Psoas muscle (tissue), 8 donors: Measurements from ENCODE around the gene GIGYF2. TPM values are rescaled to one million over a fixed set of nuclear protein-coding genes. Genes with fewer than 3 reads are reported as not detected.
A peak's percentile ranks its signal among the peaks of the same experiment; 100 is the strongest.

Experiments
- ATAC-seq, 4 donors: fragments of 200-7000 bp; cut with Tn5 transposase; one replicate each; pipeline ENCODE4 v1.9.1; 2020; ENCODE audit warnings: moderate library complexity in 3 of 4, mild to moderate bottlenecking in 2 of 4
- DNase-seq, 2 donors: peaks; one replicate each; pipeline ENCODE4 v3.0.0-alpha.2; 2020
- H3K27ac ChIP-seq: fragments of 200-600 bp; one replicate; pipeline ENCODE4 v1.8.0; 2022
- H3K27me3 ChIP-seq, 3 donors: fragments of 200-600 bp in 1 of 3; one replicate each; pipeline versions ENCODE4 v1.6.1 to v1.8.0; 2013 to 2022; ENCODE audit warnings: low read length in 2 of 3, mild to moderate bottlenecking in 2 of 3, moderate library complexity in 1 of 3; ENCODE audit not compliant: insufficient read depth in 3 of 3
- H3K36me3 ChIP-seq, 2 donors: fragments of 200-600 bp in 1 of 2; one replicate each; pipeline versions ENCODE4 v1.6.1 to v1.8.0; 2013 to 2022; ENCODE audit warnings: low read depth in 1 of 2, mild to moderate bottlenecking in 1 of 2, moderate library complexity in 1 of 2; ENCODE audit not compliant: insufficient read depth in 1 of 2
- H3K4me1 ChIP-seq: fragments of 200-600 bp; one replicate; pipeline ENCODE4 v1.8.0; 2022
- H3K4me3 ChIP-seq: fragments of 200-600 bp; one replicate; pipeline ENCODE4 v1.8.0; 2022; ENCODE audit warnings: mild to moderate bottlenecking
- H3K9me3 ChIP-seq: fragments of 200-600 bp; one replicate; pipeline ENCODE4 v1.8.0; 2022
- CTCF ChIP-seq: fragments of 200-600 bp; IDR thresholded peaks from one replicate; pipeline ENCODE4 v1.8.0; 2022; ENCODE audit warnings: antibody characterized with exemption
- WGBS, 3 donors: extraction: QIAGEN DNeasy Blood & Tissue Kit; methylation state at CpG; one replicate each; pipeline versions ENCODE4 v1.1.6 to v1.1.7; 2013; 5-methylcytosine and 5-hydroxymethylcytosine counted together
- intact Hi-C, 2 donors: fragments of 100-400 bp; cut with DNase I; formaldehyde crosslinking; loops; one replicate each; pipeline versions ENCODE4 v1.11.0 to v1.14.2; 2022
- polyA plus RNA-seq, 3 donors: library from polyadenylated mRNA; stranded (reverse); fragments of 200-250 nt; gene quantifications; one replicate each; pipeline ENCODE4 v1.2.3, GENCODE V29; 2013
- total RNA-seq, 4 donors: library from RNA; stranded (reverse); fragmentation: NEBNext Ultra II Directional in 2 of 4; extraction: Animal tissue kit (Norgen Biotek cat#: 25700) in 2 of 4; gene quantifications; one replicate each; pipeline versions ENCODE4 v1.2.1 to v1.2.4, GENCODE V29; 2021 to 2023
- donor health status: healthy with polysubstance abuse.
- donor health status: DM: no; HTN: no; CAD: no; lungs with moderate emphysema.
- donor health status: Bipolar disorder and iron deficiency.
- donor health status: healthy.
- donor health status: DM: yes; HTN: yes; CAD: no.
- donor health status: DM: no; HTN: no; CAD: no.
- donor health status: DM: no; HTN: no; CAD: no.
- donor health status: DM: yes; HTN: yes; CAD: no.

The GIGYF2 gene
- total and polyA plus RNA-seq, 7 donors = 13.8 to 72.6 (median 64.3) TPM

- Histone ChIP-seq H3K4me3 (no peak overlapping the region), H3K27me3 (no peaks in the 10 kb centered on the region), H3K36me3 (no peaks in the 10 kb centered on the region), H3K4me1 (no peaks in the 10 kb centered on the region), H3K27ac (no peak overlapping the region), H3K9me3 (no peaks in the 10 kb centered on the region)
- intact Hi-C loops = loop anchor here in 1 of 2 donors (10.0 kb wide), 1 partner anchor 160 kb away; no protein-coding TSS in a partner anchor
- ATAC-seq (no peak), DNase-seq (peak; percentile 10 to 30)
- 72 to 85% (median 84%) methylated on average over 27 of the region's 27 CpGs for WGBS, 3 donors
- no peak for TF ChIP-seq CTCF
Measured at GRCh38 chr2:232884549-232885263, 187.6 kb downstream of the GIGYF2 start.

GRCh38 chr2:232885264-232885961 is 188.3 kb downstream of the GIGYF2 start:
- no peak for ATAC-seq
- H3K9me3 ChIP-seq = no peaks in the 10 kb centered on the region
- intact Hi-C loops = loop anchor here in 1 of 2 donors (10.0 kb wide), 1 partner anchor 159 kb away; no protein-coding TSS in a partner anchor
- no peak overlapping the region for H3K4me3 ChIP-seq
- 76 to 81% (median 80%) methylated on average over 25 of the region's 25 CpGs for WGBS, 3 donors
- H3K27me3 ChIP-seq = no peaks in the 10 kb centered on the region
- no peak for DNase-seq
- no peaks in the 10 kb centered on the region for H3K36me3 ChIP-seq
- H3K4me1 ChIP-seq = no peaks in the 10 kb centered on the region
- no peak for TF ChIP-seq CTCF
- H3K27ac ChIP-seq = no peak overlapping the region

- ATAC-seq (no peak), DNase-seq (no peak)
- Histone ChIP-seq H3K27ac (no peak overlapping the region), H3K27me3 (no peaks in the 10 kb centered on the region), H3K4me1 (peaks cover 3% of the 10 kb centered on the region), H3K9me3 (no peaks in the 10 kb centered on the region), H3K36me3 (no peaks in the 10 kb centered on the region), H3K4me3 (no peak overlapping the region)
- intact Hi-C loops = loop anchor here in 1 of 2 donors (10.0 kb wide), 1 partner anchor 159 kb away; no protein-coding TSS in a partner anchor
- 89 to 93% (median 93%) methylated on average over 11 of the region's 11 CpGs for WGBS, 3 donors
- no peak for TF ChIP-seq CTCF
Measured at GRCh38 chr2:232886176-232886575, 189.0 kb downstream of the GIGYF2 start.

GRCh38 chr2:232886632-232887031 is 189.5 kb downstream of the GIGYF2 start:
- no peak for TF ChIP-seq CTCF
- Histone ChIP-seq H3K4me1 (peaks cover 7% of the 10 kb centered on the region), H3K36me3 (no peaks in the 10 kb centered on the region), H3K9me3 (no peaks in the 10 kb centered on the region), H3K27me3 (no peaks in the 10 kb centered on the region), H3K4me3 (no peak overlapping the region), H3K27ac (no peak overlapping the region)
- intact Hi-C loops = loop anchor here in 1 of 2 donors (10.0 kb wide), 1 partner anchor 158 kb away; no protein-coding TSS in a partner anchor
- WGBS, 3 donors = 60 to 70% (median 70%) methylated on average over 7 of the region's 7 CpGs
- DNase-seq (no peak), ATAC-seq (no peak)
